Hepatocyte (in vitro differentiated cells): Measurements from ENCODE around the gene TP73.
"Not testable (repeated sequence)": the region's sequence is repeated elsewhere in the genome, so short reads cannot be mapped to it uniquely, and the experiment has no call there.

Source experiments
- CTCF ChIP-seq: fragments of 200-600 bp; sonication (generic); IDR thresholded peaks from 2 replicates; pipeline ENCODE4 v1.5.1; 2016; ENCODE audit warnings: antibody characterized with exemption, mild to moderate bottlenecking; ENCODE audit not compliant: poor library complexity
- EZH2 ChIP-seq: fragments of 200-600 bp; sonication (generic); IDR thresholded peaks from 2 replicates; pipeline ENCODE4 v1.6.1; 2016; ENCODE audit warnings: antibody characterized with exemption, mild to moderate bottlenecking, borderline replicate concordance
- EZH2phosphoT487 ChIP-seq: fragments of 200-600 bp; sonication (generic); IDR thresholded peaks from one replicate; pipeline ENCODE4 v1.6.1; 2018; ENCODE audit warnings: antibody characterized with exemption, mild to moderate bottlenecking, low read depth, moderate library complexity; ENCODE audit not compliant: unreplicated experiment, severe bottlenecking

DNA sequence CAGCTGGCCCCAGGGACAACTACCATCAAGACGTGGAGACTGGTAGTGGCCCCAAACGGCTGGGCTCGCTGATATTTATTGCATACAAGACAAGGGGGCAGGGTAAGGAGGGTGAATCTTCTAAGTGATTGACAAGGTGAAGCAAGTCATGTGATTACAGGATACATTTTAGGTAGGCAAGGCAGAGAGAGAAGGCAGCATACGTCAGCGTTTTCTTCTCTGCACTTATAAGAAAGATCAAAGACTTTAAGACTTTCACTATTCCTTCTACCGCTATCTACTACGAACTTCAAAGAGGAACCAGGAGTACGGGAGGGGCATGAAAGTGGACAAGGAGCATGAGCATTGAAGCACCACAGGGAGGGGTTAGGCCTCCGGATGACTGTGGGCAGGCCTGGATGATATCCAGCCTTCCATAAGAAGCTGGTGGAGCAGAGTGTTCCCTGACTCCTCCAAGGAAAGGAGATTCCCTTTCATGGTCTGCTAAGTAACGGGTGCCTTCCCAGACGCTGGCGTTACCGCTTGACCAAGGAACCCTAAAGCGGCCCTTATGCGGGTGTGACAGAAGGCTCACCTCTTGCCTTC, 96.1 kb downstream of the TP73 start:
- TF ChIP-seq CTCF, EZH2, EZH2phosphoT487: not testable (repeated sequence)
